ENCODE measurements around the gene SCNM1. TPM values are rescaled to one million over a fixed set of nuclear protein-coding genes. Genes with fewer than 3 reads are reported as not detected.
A peak's percentile ranks its signal among the peaks of the same experiment; 100 is the strongest.

SCNM1 gene
- total and polyA plus RNA-seq, 4 donors = 4.8 to 14.3 (median 10.5) TPM

DNA sequence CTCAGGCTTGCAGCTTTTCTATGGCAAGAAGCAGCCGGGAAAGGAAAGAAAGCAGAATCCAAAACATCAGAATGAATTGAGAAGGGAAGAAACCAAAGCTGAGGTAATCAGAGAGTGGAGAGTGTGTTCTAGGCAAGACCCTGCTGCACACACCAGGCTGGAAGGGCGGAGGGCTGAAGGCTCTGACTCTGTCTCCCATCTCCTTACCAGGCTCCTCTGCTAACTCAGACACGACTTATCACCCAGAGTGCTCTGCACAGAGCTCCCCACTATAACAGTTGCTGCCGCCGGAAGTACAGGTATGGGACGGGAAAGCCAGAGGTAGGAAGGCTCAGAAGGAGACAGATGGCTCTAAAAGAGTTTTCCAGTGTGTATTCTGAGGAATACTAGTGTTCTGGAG is 1.2 kb downstream of the SCNM1 start:
- Histone ChIP-seq H3K9ac (ENCODE audit: low read depth in 1 of 2, low read length in 2 of 2) (no peak overlapping the region), H3K9me3 (ENCODE audit: control insufficient read depth in 4 of 4, low read length in 3 of 4) (no peaks in the 10 kb centered on the region), H3K36me3 (ENCODE audit: control insufficient read depth in 4 of 4, insufficient read depth in 3 of 4, low read depth in 1 of 4, low read length in 3 of 4) (peaks cover 0 to 20% (median 0%) of the 10 kb centered on the region in 4 donors), H3K27ac (ENCODE audit: low read depth in 1 of 2, low read length in 2 of 2) (no peak overlapping the region), H3K4me3 (ENCODE audit: low read depth in 1 of 3, low read length in 3 of 3) (peak overlapping the region in 1 of 3 donors; percentile 56), H3K4me1 (ENCODE audit: control insufficient read depth in 4 of 4, insufficient read depth in 4 of 4, low read length in 3 of 4) (peaks cover 3 to 31% (median 22%) of the 10 kb centered on the region in 4 donors), H3K27me3 (ENCODE audit: control insufficient read depth in 4 of 4, insufficient read depth in 4 of 4, low read length in 3 of 4) (no peaks in the 10 kb centered on the region)
- WGBS = 91% methylated on average over 6 of the region's 6 CpGs
- TF ChIP-seq, protein P1, sequence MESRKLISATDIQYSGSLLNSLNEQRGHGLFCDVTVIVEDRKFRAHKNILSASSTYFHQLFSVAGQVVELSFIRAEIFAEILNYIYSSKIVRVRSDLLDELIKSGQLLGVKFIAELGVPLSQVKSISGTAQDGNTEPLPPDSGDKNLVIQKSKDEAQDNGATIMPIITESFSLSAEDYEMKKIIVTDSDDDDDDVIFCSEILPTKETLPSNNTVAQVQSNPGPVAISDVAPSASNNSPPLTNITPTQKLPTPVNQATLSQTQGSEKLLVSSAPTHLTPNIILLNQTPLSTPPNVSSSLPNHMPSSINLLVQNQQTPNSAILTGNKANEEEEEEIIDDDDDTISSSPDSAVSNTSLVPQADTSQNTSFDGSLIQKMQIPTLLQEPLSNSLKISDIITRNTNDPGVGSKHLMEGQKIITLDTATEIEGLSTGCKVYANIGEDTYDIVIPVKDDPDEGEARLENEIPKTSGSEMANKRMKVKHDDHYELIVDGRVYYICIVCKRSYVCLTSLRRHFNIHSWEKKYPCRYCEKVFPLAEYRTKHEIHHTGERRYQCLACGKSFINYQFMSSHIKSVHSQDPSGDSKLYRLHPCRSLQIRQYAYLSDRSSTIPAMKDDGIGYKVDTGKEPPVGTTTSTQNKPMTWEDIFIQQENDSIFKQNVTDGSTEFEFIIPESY (IDR thresholded peaks at IDR 0.05) = no peak
- no peak for TF ChIP-seq HNF4A (conservative IDR thresholded peaks at IDR 0.05)
- TF ChIP-seq FOXA1 (IDR thresholded peaks at IDR 0.05) = no peak
- DNase-seq (ENCODE audit: low spot score) = no peak

DNA sequence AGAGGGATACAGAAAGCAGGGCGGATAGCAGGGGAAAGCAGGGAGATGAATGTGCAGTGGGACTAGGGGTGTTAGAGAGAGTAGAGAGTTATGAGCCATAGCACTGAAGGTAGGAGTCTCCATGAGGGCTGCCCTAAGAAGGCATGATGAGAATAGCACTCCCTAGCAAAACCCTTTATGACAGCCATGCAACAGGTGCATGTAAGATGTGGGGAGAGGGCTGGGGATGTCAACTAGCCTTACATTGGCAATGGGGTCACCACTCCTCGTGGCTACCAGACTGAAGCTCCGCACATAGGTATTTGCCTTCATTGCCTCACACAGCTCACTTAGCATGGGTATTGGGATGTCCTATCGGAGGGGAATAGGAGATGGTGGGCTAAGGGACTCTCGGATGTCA is 5.2 kb downstream of the SCNM1 start:
- Histone ChIP-seq H3K4me1 (ENCODE audit: control insufficient read depth in 4 of 4, insufficient read depth in 4 of 4, low read length in 3 of 4) (peaks cover 3 to 11% (median 9%) of the 10 kb centered on the region in 4 donors), H3K9me3 (ENCODE audit: control insufficient read depth in 4 of 4, low read length in 3 of 4) (no peaks in the 10 kb centered on the region), H3K36me3 (ENCODE audit: control insufficient read depth in 4 of 4, insufficient read depth in 3 of 4, low read depth in 1 of 4, low read length in 3 of 4) (peaks cover 0 to 38% (median 11%) of the 10 kb centered on the region in 4 donors), H3K9ac (ENCODE audit: low read depth in 1 of 2, low read length in 2 of 2) (no peak overlapping the region), H3K27me3 (ENCODE audit: control insufficient read depth in 4 of 4, insufficient read depth in 4 of 4, low read length in 3 of 4) (no peaks in the 10 kb centered on the region), H3K4me3 (ENCODE audit: low read depth in 1 of 3, low read length in 3 of 3) (no peak overlapping the region), H3K27ac (ENCODE audit: low read depth in 1 of 2, low read length in 2 of 2) (no peak overlapping the region)
- no peak for TF ChIP-seq TAF1 (conservative IDR thresholded peaks at IDR 0.05)
- TF ChIP-seq SP1 (IDR thresholded peaks at IDR 0.05) = no peak
- DNase-seq (ENCODE audit: low spot score) = no peak
- 96% methylated on average over 5 of the region's 5 CpGs for WGBS

DNA sequence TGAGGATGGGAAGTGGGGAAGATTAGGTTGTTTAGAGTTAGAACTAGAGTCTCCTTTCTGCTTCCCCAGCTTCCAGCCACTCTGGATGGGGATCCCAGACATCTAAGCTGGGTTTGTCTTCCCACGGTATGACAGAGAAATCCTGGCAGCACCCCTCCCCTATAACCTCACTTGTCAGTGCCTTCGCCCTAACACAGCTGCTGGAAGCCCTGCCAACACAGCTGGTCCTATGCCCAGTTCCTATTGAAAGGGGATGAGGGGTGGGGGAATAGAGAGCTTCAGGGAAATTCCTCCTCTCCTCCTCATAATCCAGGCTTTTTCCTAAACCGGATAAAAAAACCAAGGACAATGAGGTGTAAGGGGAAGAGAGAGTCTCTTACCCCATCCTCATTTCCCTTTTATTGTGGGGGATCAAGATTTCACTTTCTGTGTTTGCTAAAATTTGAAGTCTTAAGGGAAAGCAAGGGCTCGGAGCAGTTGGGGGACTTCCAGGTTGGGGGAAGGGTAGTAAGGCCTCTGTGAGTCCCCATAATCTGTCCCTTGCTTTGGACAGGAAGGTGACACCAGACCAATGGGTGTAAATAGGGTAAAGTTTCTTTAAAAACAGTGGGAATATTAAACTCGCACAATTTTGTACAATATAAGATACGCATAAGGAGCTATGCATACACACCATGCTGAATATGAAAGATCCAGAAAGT is 9.2 kb downstream of the SCNM1 start:
- H3K9me3 ChIP-seq (ENCODE audit: control insufficient read depth in 4 of 4, low read length in 3 of 4) = no peaks in the 10 kb centered on the region
- peaks cover 7 to 60% (median 26%) of the 10 kb centered on the region in 4 donors for H3K36me3 ChIP-seq (ENCODE audit: control insufficient read depth in 4 of 4, insufficient read depth in 3 of 4, low read depth in 1 of 4, low read length in 3 of 4)
- H3K27ac ChIP-seq (ENCODE audit: low read depth in 1 of 2, low read length in 2 of 2) = no peak overlapping the region
- 84% methylated on average over 6 of the region's 6 CpGs for WGBS
- H3K4me1 ChIP-seq (ENCODE audit: control insufficient read depth in 4 of 4, insufficient read depth in 4 of 4, low read length in 3 of 4) = no peaks in the 10 kb centered on the region
- DNase-seq (ENCODE audit: low spot score) = no peak
- TF ChIP-seq JUND (IDR thresholded peaks at IDR 0.05) (no peak), EGR1 (IDR thresholded peaks at IDR 0.05; ENCODE audit: low read depth in 2 of 2) (no peak), HNF4A (conservative IDR thresholded peaks at IDR 0.05) (no peak), FOXA1 (IDR thresholded peaks at IDR 0.05) (no peak), TAF1 (conservative IDR thresholded peaks at IDR 0.05) (no peak), RAD21 (IDR thresholded peaks at IDR 0.05) (no peak), GABPA (IDR thresholded peaks at IDR 0.05 in 1 of 2, conservative IDR thresholded peaks at IDR 0.05 in 1 of 2) (no peak), YY1 (IDR thresholded peaks at IDR 0.05) (no peak), NR2F2 (IDR thresholded peaks at IDR 0.05) (no peak), SP1 (IDR thresholded peaks at IDR 0.05) (no peak)
- TF ChIP-seq, protein P2, sequence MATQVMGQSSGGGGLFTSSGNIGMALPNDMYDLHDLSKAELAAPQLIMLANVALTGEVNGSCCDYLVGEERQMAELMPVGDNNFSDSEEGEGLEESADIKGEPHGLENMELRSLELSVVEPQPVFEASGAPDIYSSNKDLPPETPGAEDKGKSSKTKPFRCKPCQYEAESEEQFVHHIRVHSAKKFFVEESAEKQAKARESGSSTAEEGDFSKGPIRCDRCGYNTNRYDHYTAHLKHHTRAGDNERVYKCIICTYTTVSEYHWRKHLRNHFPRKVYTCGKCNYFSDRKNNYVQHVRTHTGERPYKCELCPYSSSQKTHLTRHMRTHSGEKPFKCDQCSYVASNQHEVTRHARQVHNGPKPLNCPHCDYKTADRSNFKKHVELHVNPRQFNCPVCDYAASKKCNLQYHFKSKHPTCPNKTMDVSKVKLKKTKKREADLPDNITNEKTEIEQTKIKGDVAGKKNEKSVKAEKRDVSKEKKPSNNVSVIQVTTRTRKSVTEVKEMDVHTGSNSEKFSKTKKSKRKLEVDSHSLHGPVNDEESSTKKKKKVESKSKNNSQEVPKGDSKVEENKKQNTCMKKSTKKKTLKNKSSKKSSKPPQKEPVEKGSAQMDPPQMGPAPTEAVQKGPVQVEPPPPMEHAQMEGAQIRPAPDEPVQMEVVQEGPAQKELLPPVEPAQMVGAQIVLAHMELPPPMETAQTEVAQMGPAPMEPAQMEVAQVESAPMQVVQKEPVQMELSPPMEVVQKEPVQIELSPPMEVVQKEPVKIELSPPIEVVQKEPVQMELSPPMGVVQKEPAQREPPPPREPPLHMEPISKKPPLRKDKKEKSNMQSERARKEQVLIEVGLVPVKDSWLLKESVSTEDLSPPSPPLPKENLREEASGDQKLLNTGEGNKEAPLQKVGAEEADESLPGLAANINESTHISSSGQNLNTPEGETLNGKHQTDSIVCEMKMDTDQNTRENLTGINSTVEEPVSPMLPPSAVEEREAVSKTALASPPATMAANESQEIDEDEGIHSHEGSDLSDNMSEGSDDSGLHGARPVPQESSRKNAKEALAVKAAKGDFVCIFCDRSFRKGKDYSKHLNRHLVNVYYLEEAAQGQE (IDR thresholded peaks at IDR 0.05) = no peak
- TF ChIP-seq, protein P3, sequence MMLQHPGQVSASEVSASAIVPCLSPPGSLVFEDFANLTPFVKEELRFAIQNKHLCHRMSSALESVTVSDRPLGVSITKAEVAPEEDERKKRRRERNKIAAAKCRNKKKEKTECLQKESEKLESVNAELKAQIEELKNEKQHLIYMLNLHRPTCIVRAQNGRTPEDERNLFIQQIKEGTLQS (IDR thresholded peaks at IDR 0.05) = no peak
- TF ChIP-seq, protein P4, sequence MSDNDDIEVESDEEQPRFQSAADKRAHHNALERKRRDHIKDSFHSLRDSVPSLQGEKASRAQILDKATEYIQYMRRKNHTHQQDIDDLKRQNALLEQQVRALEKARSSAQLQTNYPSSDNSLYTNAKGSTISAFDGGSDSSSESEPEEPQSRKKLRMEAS (IDR thresholded peaks at IDR 0.05) = no peak
- TF ChIP-seq, protein P1 (IDR thresholded peaks at IDR 0.05) = no peak
- H3K9ac ChIP-seq (ENCODE audit: low read depth in 1 of 2, low read length in 2 of 2) = no peak overlapping the region
- H3K27me3 ChIP-seq (ENCODE audit: control insufficient read depth in 4 of 4, insufficient read depth in 4 of 4, low read length in 3 of 4) = no peaks in the 10 kb centered on the region
- no peak overlapping the region for H3K4me3 ChIP-seq (ENCODE audit: low read depth in 1 of 3, low read length in 3 of 3)

All from liver (tissue), 9 donors.